Right atrium auricular region (tissue), 2 donors: ENCODE results near the gene KCNQ1. TPM values are rescaled to one million over a fixed set of nuclear protein-coding genes. Genes with fewer than 3 reads are reported as not detected.

Source experiments
- DNase-seq: peaks from one replicate; pipeline ENCODE4 v3.0.0-alpha.2; 2019; ENCODE audit warnings: low spot score
- H3K27ac ChIP-seq, 2 donors: fragments of 200-600 bp; sonication (generic); 1 replicate in 1 of 2; 2 replicates in 1 of 2; pipeline ENCODE4 v1.5.1; 2016 to 2019
- H3K27me3 ChIP-seq, 2 donors: fragments of 200-600 bp; sonication (generic); one replicate each; pipeline versions ENCODE4 v1.5.1 to v1.6.0; 2017 to 2019
- H3K36me3 ChIP-seq: fragments of 200-600 bp; sonication (generic); one replicate; pipeline ENCODE4 v1.5.1; 2016
- H3K4me1 ChIP-seq, 2 donors: fragments of 200-600 bp; sonication (generic); one replicate each; pipeline versions ENCODE4 v1.5.1 to v1.6.0; 2017 to 2019
- H3K4me3 ChIP-seq, 2 donors: fragments of 200-600 bp; sonication (generic); 1 replicate in 1 of 2; 2 replicates in 1 of 2; pipeline ENCODE4 v1.5.1; 2017 to 2019; ENCODE audit warnings: mild to moderate bottlenecking in 1 of 2, moderate library complexity in 1 of 2
- H3K9me3 ChIP-seq, 2 donors: fragments of 200-600 bp; sonication (generic); one replicate each; pipeline ENCODE4 v1.5.1; 2019
- total RNA-seq, 2 donors: library from RNA; depleted of rRNA; stranded (reverse); fragments of >200 nt; gene quantifications; one replicate each; pipeline ENCODE4 v1.1.0, GENCODE V29; 2016
- TF ChIP-seq, protein P1 (sequence below), 2 donors: fragments of 200-600 bp; sonication (generic); IDR thresholded peaks; one replicate each; pipeline ENCODE4 v1.5.1; 2019; ENCODE audit warnings: antibody characterized with exemption in 2 of 2

KCNQ1 gene
- total RNA-seq, 2 donors from 2014 or later: 12.7 to 25.1 TPM

DNA sequence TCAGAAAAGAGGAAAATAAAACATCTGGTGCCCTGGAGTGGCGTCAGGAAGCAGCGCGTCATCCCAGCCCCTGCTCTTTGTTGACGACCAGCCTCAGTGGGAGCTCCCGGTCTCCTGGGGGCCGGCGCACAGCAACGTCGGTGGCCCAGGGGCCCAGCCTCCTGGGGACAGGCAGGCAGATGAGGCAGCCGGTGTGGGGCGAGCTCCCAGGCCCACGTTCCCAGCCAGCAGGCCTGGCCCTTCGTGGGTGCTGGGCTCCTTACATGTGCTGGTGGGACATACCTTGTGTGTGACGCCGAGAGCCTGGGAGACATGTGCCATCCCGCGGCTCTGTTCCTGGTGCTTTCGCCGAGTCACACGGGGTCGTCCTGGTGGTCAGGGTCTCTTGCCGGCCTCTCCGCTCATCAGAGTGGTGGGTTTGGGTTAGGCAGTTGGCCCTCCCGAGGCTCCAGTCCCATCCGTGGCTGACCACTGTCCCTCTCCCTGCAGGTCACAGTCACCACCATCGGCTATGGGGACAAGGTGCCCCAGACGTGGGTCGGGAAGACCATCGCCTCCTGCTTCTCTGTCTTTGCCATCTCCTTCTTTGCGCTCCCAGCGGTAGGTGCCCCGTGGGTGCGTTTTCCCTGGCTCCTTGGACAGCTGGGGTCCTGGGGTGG, 138.3 kb downstream of the KCNQ1 start:
- TF ChIP-seq, protein P1, sequence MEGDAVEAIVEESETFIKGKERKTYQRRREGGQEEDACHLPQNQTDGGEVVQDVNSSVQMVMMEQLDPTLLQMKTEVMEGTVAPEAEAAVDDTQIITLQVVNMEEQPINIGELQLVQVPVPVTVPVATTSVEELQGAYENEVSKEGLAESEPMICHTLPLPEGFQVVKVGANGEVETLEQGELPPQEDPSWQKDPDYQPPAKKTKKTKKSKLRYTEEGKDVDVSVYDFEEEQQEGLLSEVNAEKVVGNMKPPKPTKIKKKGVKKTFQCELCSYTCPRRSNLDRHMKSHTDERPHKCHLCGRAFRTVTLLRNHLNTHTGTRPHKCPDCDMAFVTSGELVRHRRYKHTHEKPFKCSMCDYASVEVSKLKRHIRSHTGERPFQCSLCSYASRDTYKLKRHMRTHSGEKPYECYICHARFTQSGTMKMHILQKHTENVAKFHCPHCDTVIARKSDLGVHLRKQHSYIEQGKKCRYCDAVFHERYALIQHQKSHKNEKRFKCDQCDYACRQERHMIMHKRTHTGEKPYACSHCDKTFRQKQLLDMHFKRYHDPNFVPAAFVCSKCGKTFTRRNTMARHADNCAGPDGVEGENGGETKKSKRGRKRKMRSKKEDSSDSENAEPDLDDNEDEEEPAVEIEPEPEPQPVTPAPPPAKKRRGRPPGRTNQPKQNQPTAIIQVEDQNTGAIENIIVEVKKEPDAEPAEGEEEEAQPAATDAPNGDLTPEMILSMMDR (IDR thresholded peaks at IDR 0.05): no peak
- Histone ChIP-seq H3K4me3 (no peak overlapping the region), H3K4me1 (peaks cover 0 to 4% of the 10 kb centered on the region in 2 donors), H3K36me3 (no peaks in the 10 kb centered on the region), H3K27me3 (no peaks in the 10 kb centered on the region), H3K27ac (no peak overlapping the region), H3K9me3 (no peaks in the 10 kb centered on the region)
- peak; percentile 51 for DNase-seq

DNA sequence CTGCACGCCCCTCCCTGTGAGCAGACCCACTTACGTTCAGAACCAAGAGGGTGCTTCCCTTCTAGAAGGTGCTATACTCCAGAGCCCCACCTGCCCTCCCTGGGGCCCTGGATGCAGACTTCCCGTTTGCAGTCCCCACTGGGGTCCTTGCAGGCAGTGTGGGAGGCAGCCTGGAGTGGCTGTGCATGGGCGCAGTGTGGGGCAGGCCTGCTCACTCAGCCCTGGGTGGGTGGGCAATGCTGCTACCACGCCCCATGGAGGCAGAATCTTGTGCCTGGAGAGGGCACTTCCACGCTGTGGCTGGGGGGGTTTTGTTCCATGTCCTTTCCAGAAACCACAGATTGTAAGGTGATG, 138.8 kb downstream of the KCNQ1 start:
- H3K27me3 ChIP-seq: no peaks in the 10 kb centered on the region
- no peaks in the 10 kb centered on the region for H3K9me3 ChIP-seq
- no peaks in the 10 kb centered on the region for H3K36me3 ChIP-seq
- no peak overlapping the region for H3K27ac ChIP-seq
- no peak for DNase-seq
- no peaks in the 10 kb centered on the region for H3K4me1 ChIP-seq
- no peak overlapping the region for H3K4me3 ChIP-seq
- TF ChIP-seq, protein P1 (IDR thresholded peaks at IDR 0.05): no peak

DNA sequence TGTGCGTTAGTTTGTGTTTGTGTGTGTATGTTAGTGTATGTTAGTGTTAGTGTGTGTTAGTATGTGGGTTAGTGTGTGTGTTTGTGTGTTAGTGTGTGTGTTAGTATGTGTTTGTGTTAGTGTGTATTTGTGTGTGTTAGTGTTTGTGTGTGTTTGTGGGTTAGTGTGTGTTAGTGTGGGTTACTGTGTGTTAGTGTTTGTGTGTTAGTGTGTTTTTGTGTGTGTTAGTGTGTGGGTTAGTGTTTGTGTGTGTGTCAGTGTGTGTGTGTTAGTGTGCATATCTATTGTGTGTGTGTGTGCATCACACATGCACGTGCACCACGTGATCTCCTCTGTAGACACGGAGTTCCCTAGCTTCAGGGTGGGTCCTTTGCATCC, 139.6 kb downstream of the KCNQ1 start:
- H3K27ac ChIP-seq: no peak overlapping the region
- H3K27me3 ChIP-seq: no peaks in the 10 kb centered on the region
- H3K4me3 ChIP-seq: no peak overlapping the region
- no peaks in the 10 kb centered on the region for H3K9me3 ChIP-seq
- TF ChIP-seq, protein P1 (IDR thresholded peaks at IDR 0.05): no peak
- H3K36me3 ChIP-seq: no peaks in the 10 kb centered on the region
- DNase-seq: no peak
- no peaks in the 10 kb centered on the region for H3K4me1 ChIP-seq

DNA sequence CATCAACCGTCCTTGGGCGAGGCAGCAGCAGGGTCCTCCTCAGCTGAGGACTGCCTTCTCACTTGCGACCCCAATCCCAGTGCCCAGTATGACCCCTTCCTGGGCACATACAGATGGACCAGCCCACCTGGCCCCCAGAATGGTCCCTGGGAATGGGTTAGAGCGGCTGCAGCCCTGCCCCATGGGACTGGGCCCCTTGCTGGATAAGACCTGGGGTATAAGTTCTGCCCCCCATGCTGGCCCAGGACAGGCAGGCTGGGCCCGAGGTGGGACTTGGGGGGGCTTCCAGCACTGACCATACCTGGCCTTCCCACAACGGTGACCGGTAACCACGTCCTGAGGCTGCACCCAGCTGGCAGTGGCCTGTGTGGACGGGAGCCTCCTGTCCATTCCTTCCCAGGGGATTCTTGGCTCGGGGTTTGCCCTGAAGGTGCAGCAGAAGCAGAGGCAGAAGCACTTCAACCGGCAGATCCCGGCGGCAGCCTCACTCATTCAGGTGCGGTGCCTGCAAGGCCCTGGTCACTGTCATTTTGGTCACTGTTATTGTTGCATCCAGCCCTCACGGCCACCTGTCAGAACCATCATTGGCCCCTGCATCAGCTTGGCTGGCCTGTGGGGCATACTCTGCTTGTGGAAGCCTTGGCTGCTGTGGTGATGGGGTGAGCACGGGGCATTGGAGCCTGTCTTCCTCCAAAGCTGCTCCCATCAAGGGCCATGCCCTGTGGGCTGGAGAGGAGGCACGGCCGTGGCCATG, 140.2 kb downstream of the KCNQ1 start:
- TF ChIP-seq, protein P1 (IDR thresholded peaks at IDR 0.05): no peak
- Histone ChIP-seq H3K4me1 (no peaks in the 10 kb centered on the region), H3K36me3 (no peaks in the 10 kb centered on the region), H3K4me3 (no peak overlapping the region), H3K27me3 (no peaks in the 10 kb centered on the region), H3K27ac (no peak overlapping the region), H3K9me3 (no peaks in the 10 kb centered on the region)
- DNase-seq: no peak

DNA sequence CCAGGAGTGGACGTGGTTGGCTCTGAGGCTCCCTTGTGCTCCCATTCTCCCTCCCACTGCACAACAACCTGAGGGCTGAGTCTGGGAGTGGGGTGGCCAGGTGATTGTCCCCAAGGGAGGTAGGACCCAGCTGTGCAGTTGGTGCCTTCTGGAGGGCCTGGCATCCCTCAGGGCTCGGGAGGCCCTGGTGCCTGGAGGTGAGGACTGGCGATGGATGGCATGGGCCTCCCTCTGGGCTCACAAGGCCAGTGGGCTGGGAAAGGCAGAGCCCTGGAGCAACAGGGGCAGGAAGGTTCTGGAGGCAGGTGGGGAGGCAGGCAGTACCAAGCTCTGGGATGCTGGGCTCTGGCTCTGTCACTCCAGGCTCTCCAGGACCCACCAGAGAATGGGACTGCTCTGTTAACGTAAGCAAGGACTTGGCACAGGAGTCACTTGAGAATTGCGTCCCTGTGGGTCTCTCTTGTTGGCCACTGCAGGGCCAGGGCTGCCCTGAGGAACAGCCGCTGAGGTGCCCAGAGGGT, 140.8 kb downstream of the KCNQ1 start:
- no peaks in the 10 kb centered on the region for H3K4me1 ChIP-seq
- no peaks in the 10 kb centered on the region for H3K9me3 ChIP-seq
- H3K27me3 ChIP-seq: no peaks in the 10 kb centered on the region
- no peak overlapping the region for H3K27ac ChIP-seq
- H3K4me3 ChIP-seq: no peak overlapping the region
- H3K36me3 ChIP-seq: no peaks in the 10 kb centered on the region
- TF ChIP-seq, protein P1 (IDR thresholded peaks at IDR 0.05): no peak
- DNase-seq: no peak
